Dedifferentiated amniotic fluid mesenchymal stem cell (primary cell): ENCODE measurements around the gene DOCK2.
"Not testable (repeated sequence)": the region's sequence is repeated elsewhere in the genome, so short reads cannot be mapped to it uniquely, and the experiment has no call there.

ENCODE experiments used
- DNase-seq: peaks from one replicate; pipeline ENCODE4 v3.0.0-alpha.2; 2016; ENCODE audit errors: extremely low spot score

Gene DOCK2

GRCh38 chr5:169943026-169943425 is 306.0 kb downstream of the DOCK2 start:
- DNase-seq = no peak

GRCh38 chr5:169944115-169944514 is 307.0 kb downstream of the DOCK2 start:
- no peak for DNase-seq

- no peak for DNase-seq
These were observed 308.0 kb downstream of the DOCK2 start for GRCh38 chr5:169944922-169945680.

- DNase-seq = peak; percentile 61
These were observed 308.8 kb downstream of the DOCK2 start for GRCh38 chr5:169945831-169946261.

- no peak for DNase-seq
These were observed 309.7 kb downstream of the DOCK2 start for GRCh38 chr5:169946743-169947295.

GRCh38 chr5:169950333-169950732 is 313.3 kb downstream of the DOCK2 start:
- DNase-seq = no peak

GRCh38 chr5:169953196-169953595 is 316.1 kb downstream of the DOCK2 start:
- DNase-seq = not testable (repeated sequence)

- no peak for DNase-seq
These were observed 317.7 kb downstream of the DOCK2 start for GRCh38 chr5:169954786-169955185.

- no peak for DNase-seq
These were observed 319.1 kb downstream of the DOCK2 start for GRCh38 chr5:169956126-169956525.

GRCh38 chr5:169956756-169957155 is 319.7 kb downstream of the DOCK2 start:
- no peak for DNase-seq

GRCh38 chr5:169958278-169958677 is 321.2 kb downstream of the DOCK2 start:
- no peak for DNase-seq

GRCh38 chr5:169960659-169961058 is 323.6 kb downstream of the DOCK2 start:
- DNase-seq = no peak

GRCh38 chr5:169964246-169964645 is 327.2 kb downstream of the DOCK2 start:
- DNase-seq = no peak

- DNase-seq = no peak
These were observed 333.3 kb downstream of the DOCK2 start for GRCh38 chr5:169970339-169970738.

GRCh38 chr5:169970911-169971765 is 334.1 kb downstream of the DOCK2 start:
- peak; percentile 36 for DNase-seq

- DNase-seq = no peak
These were observed 334.7 kb downstream of the DOCK2 start for GRCh38 chr5:169971780-169972179.

GRCh38 chr5:169973056-169973455 is 336.0 kb downstream of the DOCK2 start:
- no peak for DNase-seq

GRCh38 chr5:169974121-169974770 is 337.2 kb downstream of the DOCK2 start:
- DNase-seq = no peak

GRCh38 chr5:169978714-169979113 is 341.6 kb downstream of the DOCK2 start:
- DNase-seq = no peak

- DNase-seq = no peak
These were observed 342.8 kb downstream of the DOCK2 start for GRCh38 chr5:169979871-169980270.

- peak; percentile 91 for DNase-seq
These were observed 343.5 kb downstream of the DOCK2 start, which contains the start of gene INSYN2B for GRCh38 chr5:169980418-169981053. TSS of gene INSYN2B (minus strand) at chr5:169980495. CDS start at chr5:169883898, 96,597 bp downstream.
